HG02642 (cell line): ENCODE measurements around the gene THEM5.
"Not testable (repeated sequence)": the region's sequence is repeated elsewhere in the genome, so short reads cannot be mapped to it uniquely, and the experiment has no call there.

Experiments
- ATAC-seq: cut with Tn5 transposase; IDR thresholded peaks from one replicate; pipeline ENCODE4 v1.9.1; 2021; ENCODE audit warnings: mild to moderate bottlenecking; ENCODE audit not compliant: unreplicated experiment, poor library complexity

Gene THEM5

DNA sequence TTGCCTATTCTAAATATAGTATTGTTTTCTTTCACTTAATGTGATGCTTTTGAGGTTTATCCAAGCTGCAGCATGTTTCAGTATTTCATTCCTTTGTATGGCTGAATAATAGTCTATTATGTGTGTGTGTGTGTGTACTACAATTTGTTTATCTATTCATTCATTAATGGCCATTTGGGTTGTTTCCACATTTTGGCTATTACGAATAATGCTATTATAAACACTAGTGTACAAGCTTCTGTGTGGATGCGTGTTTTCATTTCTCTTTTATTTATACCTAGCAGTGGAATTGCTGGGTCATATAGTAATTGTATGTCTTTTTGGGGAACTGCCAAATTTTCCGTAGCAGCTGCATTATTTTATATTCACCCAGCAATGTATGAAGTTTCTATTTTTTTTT is 15.0 kb upstream of the THEM5 start:
- no peak for ATAC-seq

DNA sequence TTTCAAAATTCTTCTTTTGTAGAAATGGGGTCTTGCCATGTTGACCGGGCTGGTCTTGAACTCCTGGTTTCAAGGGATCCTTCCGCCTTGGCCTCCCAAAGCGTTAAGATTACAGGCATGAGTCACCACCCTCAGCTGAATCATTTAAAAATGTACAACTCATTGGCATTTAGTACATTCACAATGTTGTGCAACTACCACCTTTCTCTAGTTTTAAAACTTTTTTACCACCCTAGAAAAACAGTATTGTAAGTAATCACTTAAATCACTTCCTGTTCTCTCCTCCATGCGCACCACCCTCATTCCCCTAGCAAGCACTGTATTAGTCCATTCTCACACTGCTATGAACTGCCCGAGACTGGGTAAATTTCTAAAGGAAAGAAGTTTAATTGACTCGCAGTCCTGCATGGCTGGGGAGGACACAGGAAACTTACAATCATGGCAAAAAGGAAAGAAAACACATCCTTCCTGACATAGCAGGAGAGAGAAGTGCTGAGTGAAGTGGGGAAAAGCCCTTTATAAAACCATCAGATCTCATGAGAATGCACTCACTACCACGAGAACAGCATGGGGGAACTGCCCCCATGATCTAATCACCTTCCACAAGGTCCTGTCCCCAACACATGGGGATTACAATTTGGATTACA is 14.4 kb upstream of the THEM5 start:
- ATAC-seq: no peak

DNA sequence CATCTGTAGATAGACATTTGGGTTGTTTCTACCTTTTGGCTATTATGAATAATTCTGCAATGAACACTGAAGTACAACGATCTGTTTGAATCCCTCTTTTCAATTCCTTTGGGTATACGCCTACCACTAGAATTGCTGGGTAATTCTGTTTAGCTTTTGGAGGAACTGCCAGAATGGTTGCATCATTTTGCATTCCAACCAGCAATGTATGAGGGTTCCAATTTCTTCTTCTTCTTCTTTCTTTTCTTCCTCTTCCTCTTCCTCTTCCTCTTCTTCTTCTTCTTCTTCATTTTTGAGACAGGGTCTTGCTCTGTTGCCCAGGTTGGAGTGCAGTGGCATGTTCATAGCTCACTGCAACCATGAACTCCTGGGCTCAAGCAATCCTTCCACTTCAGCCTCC is 13.8 kb upstream of the THEM5 start:
- no peak for ATAC-seq

DNA sequence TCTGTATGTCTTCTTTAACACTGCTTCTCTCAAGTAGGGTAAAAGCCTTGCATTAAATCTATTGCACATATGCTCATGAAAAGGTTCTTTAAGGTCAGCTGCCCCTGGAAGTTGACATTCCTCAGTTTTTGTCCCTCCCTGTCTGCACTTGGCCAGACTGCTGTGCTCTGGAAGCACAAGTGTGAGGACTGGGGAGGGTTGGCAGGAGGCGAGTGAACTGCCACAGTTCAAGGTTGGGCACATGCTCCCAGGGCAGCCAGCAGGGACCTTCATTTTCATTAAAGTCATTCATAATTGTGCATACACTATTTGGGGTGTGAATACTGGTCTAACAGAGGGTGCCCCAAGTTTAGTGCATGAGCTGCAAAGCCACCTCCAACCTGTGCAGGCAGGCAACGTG is 10.9 kb upstream of the THEM5 start:
- ATAC-seq: no peak

DNA sequence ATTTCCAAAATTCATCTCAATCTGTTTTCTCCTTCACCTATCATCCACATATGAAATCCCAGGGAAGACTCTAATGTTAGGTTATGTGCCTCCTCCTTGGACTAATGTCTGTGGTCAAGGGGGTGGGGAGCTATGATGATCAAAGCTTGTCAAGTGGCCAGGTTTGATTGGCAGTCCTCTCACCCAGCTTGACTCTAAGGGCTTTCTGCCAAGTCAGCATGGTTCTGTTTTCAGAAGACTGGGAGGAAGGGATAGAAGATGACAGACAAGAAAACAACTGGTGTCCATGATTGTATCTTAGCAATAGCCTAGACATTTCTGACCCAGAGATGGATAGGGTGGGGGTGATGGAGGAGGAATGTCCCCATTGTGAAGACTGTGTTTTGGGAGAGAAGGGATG is 9.1 kb upstream of the THEM5 start:
- no peak for ATAC-seq

DNA sequence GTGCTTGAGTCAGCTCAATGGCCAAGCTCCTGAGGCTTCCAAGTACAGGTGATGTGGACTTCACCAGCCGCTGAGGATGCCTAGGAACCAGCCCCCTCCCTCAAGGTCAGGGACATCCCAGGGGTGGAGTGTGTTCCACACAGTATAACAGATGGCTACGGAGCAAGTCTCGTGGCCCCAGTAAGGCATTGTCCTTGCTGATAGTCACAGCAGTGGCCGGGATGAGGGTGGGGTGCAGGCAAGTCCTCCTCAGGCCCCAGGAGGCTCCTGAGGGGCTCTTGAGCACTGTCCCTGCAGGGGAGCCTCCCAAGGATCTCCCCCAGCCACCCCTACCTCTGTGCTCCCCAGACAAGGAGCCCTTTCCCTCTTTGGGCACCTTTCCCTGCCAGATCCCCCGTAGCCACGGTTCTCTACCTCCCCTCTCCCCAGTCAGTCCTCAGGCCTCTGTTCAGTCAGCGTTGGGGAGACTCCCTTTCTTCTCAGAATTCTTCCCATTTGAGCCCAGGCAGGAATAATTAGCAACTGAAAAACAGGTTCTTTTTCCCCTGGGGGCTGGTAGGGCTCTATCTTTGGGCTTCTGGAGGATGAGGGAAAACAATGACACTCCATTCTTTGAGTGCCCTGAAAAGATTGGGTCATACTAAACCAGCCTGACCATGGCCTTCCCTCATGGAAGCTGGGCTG is 7.1 kb upstream of the THEM5 start:
- ATAC-seq: no peak

DNA sequence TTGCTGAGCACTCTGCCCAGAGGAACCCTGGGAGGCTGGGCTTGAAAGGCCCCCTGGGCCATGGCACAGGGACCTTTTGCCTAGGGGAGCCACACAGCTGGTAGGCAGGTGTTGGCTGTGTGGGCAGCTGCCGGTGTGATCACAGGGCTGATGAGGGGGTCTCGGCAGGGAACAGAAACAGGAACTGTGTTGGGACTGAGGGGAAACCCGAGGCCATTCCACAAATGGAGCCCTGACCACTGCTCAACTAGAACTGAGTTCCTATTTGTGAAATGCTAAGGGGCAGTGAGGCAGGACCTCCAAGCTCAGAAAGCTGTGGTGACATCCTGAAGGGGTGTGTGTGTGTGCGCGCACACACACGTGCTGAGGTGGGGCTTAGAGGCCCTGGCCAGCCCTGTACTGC is 6.4 kb upstream of the THEM5 start:
- ATAC-seq: no peak

DNA sequence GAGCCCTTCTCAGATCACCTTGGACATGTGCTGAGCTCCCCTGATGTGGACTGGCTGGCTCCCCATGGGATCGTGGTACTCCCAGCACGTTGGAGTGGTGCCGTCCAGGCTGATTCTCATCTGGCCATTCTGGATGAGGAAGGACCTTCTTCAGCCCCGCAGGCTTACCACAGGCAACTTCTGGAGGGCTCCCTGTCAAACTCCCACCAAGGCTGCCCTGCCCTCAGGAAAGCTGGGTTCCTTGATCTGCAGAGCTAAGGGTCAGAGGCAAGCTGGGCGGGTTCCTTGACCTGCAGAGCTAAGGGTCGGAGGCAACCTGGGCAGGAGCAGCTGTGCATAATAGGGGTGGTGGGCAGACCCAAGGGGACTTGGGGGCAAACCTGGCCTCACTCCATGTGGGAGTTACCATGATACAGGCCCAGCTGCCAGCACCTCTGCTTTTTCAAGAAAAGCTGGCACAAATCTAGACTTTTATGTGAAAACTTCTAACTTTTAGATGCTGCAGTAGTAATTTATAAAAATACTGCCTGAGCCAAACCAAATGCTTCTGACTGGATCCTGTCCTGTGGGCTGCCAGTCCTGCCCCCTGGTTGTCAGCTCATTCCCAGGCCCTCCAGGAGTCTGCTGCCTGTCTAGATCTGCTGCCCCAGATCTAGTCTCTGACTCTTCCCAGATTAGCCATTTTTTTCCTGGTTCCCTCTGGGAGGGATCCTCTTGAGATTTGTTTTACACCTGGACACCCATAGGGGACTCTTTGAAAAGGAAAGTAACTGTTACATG is 5.6 kb upstream of the THEM5 start:
- no peak for ATAC-seq

DNA sequence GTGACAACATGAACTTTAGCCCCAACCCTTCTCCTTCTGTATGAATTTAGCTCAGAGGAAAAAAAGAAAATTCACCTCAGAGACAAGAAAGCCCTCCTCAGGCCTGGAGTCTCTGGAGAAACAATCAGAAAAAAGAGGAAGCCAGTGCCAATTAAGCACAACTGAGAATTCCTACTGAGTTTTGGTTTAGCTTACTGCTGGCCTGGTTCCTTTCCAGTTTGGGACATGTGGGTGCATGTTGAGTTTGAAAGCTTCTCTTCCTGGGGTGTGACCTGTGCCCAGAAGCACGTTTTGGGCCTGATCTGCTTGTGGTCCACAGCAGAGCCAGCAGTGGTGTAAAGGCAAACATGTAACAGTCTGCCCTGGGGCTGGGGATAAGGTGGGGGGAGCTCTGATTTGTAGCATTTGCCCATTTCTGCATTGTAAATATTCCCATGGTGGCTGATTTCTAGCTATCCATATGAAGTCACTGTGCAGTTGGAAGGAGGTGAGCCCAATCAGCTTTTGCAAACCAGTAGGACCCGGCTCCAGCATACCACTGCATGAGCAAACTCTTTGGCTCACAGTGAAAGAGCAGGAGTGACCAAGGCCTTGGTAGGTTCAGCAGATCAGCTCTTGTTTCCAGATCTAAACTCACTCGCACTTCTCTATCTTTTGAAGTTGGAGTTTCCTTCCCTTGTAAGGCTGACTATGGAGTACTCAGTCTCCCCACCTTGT is 4.7 kb upstream of the THEM5 start:
- ATAC-seq: no peak

DNA sequence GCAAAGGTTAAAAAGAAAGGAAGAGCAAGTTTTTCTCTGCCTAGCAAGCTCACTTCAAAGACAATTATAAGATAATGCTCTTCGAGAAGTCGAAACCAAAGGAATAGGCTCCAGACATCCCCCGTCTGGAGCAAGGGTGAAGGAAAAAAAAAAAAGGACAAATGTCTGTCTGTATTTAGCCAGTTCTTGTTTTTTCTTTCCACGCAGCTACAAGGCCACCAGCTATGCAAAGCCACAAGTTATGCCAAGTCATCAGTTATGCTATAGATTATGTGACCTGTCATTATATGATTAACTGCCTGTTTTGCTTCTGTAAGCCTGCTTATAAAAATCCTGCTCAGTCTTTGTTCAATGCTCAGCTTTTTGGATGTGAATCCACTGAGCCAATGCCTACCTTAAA is 2.4 kb upstream of the THEM5 start:
- no peak for ATAC-seq

DNA sequence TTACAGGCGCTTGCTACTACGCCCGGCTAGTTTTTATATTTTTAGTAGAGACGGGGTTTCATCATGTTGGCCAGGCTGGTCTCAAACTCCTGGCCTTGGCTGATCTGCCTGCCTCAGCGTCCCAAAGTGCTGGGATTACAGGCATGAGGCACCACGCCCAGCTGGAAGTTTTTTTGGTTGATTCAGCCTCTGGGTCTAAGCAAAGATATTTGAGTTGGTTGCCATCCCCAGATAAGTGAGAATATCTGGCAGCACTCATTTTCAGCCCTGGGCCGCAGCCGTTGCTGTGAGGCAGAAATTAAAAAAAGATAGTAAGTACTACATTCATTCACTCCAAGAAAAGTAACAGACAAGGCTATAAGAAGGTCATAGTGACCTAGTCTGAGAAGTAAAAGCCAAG is 2.0 kb upstream of the THEM5 start:
- ATAC-seq: not testable (repeated sequence)

DNA sequence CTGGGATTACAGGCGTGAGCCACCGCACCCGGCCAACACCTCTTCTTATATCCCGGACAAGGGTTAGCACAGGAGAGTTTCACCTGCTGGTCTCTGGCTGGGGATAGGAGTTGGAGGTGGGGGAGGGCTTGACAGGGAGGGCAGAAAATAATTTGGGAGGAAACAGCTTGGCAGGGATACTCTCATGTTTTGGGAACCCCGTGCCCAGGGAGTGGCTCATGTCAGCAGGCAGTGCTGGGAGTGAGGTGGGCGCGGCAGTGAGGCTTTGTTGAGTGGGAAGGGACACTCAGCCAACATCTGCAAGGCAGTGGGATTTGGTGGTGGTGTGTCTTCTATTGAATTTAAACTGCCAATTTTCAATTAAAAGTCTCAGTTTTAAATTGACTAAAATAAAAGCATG is 1.1 kb upstream of the THEM5 start:
- no peak for ATAC-seq

DNA sequence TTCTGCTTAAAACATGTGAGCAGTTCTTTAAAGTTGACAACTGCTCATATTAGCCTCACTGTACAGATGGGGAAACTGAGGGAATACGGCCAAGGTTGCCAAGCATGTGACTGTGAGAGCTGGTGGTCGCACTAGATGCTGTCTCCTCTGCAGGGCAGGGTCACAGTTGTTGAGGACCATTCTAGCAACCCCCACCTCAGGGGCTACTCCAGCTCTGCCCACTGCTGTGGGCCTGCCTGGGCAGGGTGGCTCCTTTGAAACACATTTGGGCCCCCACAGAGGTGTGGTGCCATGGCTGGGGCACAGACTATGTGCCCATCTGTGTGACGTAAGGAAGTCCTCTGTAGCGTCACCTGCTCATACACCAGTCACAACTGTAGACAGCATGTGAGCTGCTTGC is 779 bp downstream of the THEM5 start:
- no peak for ATAC-seq

DNA sequence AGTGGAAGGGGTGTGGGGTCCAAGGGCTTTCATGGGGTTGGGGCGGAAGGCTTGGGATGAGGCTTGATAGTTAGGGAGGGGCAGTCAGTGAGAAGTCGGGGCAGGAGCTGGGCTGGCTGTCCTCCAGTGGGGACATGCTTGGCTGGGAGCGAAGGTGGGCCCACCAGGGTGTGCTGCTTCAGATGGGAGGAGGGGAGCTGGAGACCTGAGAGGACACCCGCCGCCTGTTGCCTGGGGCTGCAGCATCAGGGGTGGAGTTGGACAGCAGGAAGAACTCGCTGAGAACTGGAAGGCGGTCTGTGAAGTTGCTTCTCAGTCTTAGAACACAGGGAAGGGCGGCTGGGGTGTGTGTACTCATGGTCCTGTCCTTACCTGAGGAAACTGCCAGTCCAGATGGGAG is 1.6 kb downstream of the THEM5 start:
- ATAC-seq: no peak

DNA sequence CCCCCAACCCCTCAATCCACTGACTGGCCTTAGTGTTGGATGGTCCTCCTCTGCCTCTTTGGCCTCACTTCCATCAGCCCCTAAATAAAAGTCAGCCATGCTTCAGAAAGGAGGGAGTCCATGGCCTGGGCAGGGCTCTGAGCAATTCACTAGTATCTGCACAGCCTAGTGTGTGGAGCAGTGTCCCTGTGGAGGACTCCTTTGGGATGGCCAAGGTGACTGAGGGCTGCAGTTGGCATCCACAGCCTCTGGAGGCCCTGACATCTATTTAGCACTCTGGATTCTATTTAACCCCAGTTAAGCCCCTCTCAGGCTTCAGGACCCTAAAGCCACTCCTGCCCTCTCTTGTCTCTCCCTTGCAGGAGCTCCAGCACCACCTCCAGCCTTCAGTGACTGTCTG is 3.6 kb downstream of the THEM5 start:
- no peak for ATAC-seq

DNA sequence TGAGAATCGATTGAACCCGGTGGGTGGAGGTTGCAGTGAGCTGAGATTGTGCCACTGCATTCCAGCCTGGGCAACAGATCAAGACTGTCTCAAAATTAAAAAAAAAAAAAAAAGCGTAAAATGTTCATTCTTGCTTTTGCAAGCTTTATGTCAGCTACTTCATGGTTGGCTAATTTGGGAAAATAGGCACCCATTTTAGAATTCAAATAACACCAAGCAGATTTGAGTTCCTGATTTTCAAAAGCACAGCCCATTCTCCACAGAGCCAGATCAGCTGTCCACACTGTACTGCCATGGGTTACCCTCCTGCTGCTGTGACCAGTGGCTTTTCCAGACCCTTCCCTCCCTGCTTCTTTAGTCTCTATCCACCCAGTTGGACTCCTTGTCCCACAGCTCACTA is 4.4 kb downstream of the THEM5 start:
- no peak for ATAC-seq

DNA sequence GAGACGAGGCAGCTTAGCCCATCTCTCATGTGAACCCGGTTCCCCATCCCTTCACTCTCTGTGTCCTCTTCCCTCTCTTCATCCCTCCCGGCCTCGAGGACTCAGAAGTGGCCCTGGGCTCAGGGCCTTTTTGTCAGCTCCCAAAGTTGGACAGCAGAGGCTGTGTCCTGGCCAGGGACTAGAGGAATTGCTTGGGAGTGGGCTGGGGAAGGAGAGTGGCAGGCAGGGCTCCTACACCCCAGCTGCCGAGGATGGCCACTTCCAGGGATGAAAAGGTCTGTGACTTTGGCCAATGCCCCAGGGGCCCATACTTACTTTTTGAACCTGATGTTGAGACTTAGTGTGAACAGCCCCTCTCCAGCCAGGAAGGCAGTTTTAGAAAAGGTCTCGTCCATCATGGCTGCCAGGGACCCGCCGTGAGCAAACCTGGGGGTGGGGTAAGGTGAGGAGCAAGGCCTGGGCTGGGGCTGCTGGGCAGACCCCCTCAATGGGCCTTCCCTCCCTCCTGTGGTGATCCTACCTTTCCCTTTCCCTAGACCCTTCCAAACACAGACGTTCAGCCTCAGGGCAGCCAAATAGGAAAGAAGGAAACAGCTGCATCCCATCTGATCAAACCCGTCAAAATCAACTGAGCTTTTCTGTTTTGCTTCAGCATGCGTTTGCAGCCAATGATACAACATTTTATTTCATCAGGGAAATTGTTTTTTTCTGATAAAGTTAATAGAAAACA is 5.5 kb downstream of the THEM5 start:
- no peak for ATAC-seq

DNA sequence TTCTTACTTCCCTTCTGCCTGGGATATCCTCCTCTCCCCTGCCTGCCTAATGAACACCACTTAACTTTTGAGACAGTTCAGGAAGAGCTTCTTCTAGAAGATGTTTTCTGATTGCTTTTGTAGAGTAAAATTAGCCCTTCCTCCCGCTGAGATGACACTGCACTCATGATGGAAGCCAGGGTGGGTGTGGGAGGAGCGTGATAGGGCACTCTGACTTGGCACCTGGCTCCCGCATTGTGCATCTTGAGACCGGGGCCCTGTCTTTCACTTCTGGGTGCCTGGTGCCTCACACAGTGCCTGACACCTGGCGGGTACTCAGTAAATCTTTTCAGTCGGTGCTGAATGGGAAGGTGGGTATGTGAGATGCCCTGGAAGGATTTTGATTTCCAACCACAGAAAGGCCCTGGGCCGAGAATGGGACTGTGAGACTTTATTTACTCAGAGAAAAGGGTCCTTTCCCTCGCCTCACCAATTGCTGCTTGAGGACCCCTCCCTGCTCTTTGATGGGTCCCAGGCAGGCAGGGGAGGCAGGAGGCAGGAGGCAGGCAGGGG is 6.8 kb downstream of the THEM5 start:
- no peak for ATAC-seq

DNA sequence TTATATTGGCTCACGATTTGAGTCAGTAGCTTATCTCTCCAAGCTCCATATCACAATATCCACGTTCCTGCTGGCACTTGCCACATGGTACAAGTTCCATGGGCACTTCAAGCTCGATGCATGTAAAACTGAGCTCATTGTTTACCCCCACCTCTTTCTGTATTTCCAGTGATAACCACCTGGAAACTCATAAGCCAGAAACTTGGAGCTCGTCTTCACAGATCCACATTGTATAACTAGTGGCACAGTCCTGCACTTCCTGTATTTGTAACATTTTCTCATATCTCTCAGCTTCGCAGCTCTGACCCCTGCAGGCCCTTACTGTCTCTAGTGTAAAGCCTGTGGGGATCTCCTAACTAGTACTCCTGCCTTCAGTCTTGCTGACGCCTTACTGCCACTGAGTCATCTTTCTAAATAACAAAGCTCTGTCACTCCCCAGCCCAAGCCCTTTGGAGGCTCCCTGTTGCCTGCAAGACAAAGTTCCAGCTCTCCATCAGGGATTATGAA is 7.4 kb downstream of the THEM5 start:
- ATAC-seq: no peak

DNA sequence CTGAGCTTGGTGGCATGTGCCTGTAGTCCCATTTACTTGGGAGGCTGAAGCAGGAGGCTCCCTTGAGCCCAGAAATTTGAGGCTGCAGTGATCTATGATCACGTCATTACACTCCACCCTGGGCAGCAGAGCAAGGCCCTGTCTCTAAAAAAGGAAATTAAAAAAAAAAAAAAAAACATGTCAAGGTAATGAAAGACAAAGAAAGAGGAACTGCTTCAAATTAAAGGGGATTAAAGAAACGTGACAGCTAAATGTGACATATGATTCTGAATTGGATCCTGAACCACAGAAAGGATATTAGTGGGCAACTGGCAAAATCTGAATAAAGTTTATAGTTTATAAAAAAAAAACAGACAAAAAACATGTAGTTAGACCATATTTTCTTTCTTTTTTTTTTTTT is 10.1 kb downstream of the THEM5 start:
- no peak for ATAC-seq
